HG02623 (cell line): ENCODE data around the gene ARID4B.
"Not testable (repeated sequence)": the region's sequence is repeated elsewhere in the genome, so short reads cannot be mapped to it uniquely, and the experiment has no call there.

Source experiments
- ATAC-seq: cut with Tn5 transposase; IDR thresholded peaks from one replicate; pipeline ENCODE4 v1.9.1; 2021; ENCODE audit warnings: moderate library complexity; ENCODE audit not compliant: unreplicated experiment

The ARID4B gene

DNA sequence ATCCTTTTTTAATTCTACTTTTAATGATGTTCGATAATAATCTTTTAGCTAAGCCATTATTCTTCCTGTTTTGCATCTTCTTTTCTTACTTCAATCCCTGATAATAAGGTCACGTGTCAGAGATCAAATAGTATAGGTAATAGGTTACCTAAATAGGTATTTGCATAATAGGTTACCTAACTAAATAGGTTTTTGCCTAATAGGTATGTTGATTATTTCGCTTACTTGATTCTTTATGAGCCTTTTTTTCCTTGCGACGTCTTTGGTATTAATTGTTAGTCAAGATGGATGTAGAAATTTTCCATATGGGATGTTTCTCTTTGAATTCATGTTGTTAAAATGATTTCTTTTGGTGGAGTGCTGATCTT lies 2.9 kb upstream of the ARID4B start:
- no peak for ATAC-seq

DNA sequence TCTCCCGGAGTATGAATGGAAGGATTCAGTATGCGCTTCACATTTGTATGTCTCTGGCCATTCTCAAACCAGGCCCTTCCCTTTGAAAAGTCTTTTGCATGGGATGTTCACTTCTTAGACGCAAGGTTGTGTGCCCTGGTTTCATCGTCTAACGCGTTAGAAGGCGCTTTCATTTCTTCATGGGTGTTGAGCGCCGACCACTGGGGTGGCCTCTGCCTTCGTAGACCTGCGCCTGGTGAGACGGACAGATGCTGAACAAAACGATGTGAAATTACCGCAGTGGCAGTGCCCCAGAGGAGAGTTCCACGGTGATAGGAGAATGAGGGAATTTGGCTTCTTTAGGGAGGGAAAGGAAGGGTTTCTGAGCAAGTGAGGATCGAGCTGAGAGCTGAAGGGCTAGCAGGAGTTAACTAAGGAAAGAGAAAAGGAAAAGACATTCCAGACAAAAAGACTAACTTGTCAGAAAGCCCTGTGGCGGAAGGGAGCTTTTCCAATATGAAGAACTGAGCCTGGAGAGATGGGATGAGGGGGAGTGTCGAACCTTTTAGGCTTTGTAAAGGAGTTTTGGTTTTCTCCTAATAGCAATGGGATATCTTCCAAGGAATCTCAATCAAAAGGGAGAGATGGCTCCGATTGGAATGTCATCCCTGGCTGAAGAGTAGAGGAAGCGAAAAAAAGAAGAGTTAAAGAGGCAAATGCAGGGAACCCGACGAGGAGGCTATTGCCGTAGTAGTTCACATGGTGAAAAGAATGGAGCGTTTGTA lies 1.3 kb upstream of the ARID4B start:
- no peak for ATAC-seq

DNA sequence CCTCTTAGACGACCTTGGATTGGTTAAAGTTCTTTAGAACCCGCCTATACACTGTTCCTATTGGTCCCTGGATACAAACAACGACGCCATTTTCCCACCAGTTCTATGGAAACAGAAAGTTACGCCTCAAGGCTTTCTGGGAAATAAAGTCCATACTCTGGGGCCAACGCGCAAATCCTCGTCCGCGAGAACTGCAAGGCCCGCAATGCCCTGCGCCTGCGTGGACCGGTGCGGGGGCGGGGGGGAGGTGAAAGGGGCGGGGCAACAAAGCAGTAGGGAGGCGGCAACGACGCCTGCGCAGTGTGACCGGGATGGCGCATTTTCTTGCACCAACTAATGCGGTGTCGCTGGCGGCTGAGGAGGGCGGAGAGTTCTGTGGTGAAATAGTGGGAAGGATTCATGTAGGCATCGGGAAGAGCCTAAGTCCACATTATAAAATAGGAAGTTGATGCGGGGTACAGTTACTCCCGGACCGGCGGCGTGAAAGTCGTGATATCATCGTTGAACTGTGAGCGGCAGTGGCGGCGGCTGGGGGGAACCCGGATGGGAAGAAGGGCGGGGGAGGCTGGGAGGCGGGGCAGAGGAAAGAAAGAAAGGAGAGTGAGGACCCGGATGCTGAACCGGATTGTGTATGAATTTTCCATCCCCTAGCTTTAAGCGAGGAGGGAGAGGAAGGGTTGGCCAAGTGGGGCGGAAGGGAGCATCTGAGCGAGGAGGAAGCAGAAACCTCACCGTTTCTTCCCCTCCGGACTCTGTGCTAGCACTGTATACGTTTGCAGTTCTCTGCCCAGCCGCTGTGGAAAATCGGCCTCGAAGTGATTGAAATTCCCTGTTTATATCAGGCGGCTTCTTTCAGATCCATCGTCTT lies 526 bp upstream of the ARID4B start, which contains the start of gene GGPS1:
TSS of gene GGPS1 (plus strand) at position 300 of the 868 bp plus-strand sequence. CDS start 6,695 bp downstream, outside the sequence.
- peak; percentile 67 for ATAC-seq

DNA sequence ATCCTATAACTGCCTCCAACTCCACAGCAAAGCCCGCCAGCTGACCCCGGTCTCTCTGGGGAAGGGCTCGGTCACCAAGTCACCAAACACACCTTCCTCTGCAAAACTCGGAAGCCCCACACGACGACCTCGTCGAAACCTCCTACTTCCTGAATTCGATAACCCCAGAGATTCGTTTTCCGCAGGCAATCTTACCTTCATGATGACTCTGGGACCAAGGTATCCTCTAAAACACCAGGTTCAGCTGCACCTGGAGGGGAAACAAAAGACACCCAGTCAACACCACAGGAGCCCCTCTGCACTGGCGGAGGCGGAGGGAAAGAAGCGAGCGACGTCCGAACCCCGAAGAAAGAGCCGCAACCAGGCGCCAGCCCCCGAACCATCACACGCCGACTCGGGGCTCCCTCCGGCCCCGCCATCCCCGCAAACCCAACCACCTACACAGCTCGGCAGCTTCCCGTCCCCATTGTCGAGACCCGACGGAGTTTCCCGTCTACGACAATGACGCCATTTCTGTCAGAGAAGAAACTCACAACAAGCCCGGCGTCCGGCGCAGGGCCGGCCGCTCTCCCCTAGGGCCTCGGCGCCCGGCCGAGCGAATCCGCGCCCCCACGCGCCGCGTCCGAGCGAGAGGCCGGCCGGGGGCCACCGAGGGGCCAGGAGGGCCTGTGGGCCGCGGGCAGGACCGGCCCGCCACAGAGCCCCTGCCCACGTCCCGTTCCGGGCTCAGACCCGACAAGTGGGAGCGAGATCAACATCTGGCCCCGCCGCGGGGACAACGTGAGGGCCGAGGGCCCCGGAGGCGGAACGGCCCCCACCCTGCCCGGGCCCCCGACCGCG lies 1.0 kb downstream of the ARID4B start:
- ATAC-seq = no peak

DNA sequence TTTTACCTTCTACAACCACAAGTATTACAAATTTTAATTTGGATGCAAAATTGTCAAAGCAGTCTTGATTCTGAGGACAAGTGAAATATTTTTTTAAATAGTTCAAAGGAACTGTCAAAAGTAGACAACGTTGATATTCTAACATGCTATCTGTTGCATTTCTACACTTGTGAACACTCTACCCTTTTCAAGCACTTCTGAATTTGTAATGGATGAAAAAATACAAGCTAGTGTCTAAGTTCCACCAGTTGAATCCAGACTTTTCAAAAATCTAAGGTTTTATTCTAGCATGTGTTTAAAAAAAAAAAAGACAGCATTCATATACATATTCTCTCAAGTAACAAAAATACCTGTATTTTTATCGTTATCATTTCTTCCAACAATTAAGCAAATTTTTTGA lies 2.1 kb downstream of the ARID4B start:
- no peak for ATAC-seq

DNA sequence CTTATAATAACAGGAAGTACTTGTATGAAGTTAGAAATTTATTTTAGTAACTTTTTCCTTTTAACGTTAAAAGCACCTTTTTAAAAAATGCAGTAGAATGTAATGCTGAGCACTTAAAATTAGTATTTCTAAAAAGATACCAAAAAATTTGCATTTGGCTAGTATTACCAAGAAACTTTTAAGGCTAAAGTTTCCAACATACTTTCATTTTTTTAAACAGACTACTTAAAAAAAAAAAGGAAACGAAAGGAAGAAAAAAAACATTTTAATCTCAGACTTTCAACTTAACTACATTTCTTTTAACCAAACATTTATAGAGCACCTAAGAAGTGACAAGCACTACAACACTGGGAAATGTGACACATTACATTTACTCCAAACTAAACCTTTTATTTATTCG lies 2.8 kb downstream of the ARID4B start:
- no peak for ATAC-seq

DNA sequence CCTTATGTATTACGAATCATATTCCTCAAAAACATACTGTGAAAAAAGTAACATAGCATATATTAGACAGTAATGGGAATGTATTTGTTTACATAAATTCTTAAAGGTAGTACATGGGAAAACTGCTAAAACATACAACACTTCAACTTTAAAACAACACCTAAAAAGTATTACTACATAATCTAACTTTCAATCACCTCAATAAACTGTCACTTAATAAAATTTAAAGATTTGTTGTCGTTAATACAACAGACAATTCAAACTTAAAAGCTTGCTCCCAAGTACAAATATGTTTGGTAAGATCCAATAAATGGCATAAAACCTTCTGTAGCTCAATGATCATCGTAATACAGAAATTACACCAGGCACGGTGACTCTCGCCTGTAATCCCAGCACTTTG lies 3.7 kb downstream of the ARID4B start:
- no peak for ATAC-seq

DNA sequence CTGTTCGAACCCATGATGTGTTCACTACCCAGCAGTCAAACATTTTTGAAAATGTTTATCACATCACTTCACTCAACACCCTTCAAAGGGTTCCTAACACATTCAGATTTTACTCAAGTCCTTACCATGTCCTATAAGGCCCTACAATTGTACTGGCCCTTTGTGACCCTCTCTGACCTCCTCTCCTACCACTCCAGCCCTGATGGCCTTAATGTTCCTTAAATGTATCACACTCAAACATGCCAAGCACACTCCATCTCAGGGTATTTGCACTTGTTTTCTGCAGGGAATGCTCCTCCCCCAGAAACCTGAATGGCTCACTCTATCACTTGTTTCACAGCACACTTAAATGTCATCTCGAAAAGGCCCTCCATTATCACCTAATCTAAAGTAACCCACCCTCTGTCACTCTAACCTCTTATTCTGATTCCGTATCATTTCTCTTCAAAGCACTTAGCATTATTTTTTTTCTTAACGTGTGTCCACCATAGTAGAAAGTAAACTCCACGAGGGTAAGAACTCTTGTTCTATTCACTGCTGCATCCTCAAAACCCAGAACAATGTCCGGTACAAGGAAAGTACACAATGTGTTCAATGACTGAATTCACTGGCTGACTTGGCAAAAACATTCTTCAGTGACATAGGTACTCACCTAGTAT lies 7.3 kb downstream of the ARID4B start:
- no peak for ATAC-seq

DNA sequence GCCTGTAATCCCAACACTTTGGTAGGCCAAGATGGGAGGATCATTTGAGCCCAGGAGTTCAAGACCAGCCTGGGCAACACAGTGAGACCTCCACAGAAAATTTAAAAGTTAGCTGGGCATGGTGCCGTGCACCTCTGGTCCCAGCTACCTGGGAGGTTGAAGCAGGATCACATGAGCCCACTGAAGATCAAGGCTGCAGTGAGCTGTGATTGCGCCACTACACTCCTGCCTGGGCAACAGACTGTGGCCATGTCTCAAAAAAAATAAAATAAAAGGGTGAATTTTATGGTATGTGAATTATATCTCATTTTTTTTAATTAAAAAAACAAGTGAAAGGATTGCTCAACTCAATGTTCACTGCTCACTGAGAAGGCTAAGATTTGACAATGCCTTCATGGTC lies 8.7 kb downstream of the ARID4B start:
- ATAC-seq = no peak

DNA sequence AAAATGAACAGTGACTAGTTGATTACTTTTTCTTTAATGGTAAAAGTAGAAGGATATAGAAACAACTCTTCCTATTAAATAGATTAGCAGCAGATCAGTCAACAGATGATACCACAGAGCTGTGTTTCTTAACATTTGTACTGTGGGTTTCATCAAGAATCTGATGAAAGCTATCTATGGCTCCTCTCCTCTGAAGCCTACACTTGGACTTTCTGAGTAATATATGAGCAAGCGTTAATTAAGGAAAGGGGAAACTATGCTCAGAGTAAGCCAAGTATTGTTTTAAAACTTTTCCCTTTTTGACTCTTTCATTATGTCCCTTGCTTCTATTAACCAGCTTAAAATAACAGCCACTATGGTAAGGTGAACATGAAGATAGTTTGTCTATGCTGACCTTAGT lies 10.8 kb downstream of the ARID4B start:
- ATAC-seq = no peak

DNA sequence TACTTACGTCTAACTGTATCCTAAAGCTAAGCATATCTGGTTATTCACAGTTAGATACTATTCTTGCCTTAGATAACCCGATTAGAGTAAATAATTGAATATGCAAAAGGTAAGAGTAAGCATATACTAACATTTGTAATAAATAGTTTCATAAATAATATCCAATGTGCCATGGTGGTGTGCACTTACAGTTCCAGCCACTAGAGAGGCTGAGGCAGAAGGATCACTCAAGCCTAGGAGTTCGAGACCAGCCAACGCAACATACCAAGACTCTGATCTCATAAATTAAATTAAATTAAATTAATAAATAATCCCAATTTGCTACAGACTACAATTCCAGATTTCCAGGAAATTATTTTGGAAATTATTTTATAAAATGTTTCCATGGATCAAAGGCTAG lies 12.2 kb downstream of the ARID4B start:
- ATAC-seq = no peak

DNA sequence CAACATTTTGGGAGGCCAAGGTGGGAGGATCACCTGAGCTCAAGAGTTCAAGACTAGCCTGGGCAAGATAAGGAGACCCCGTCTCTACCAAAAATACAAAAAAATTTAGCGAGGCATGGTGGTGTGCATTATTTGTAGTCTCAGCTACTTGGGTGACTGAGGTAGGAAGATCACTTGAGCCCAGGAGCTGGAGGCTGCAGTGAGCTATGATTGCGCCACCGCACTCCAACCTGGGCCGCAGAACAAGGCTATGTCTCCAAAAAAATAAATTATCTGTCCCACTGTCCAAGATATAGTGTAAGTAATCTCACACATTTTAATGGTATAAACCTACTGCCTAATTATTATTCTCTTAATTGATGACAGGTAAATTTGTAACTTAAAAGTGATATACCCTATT lies 12.8 kb downstream of the ARID4B start:
- no peak for ATAC-seq

DNA sequence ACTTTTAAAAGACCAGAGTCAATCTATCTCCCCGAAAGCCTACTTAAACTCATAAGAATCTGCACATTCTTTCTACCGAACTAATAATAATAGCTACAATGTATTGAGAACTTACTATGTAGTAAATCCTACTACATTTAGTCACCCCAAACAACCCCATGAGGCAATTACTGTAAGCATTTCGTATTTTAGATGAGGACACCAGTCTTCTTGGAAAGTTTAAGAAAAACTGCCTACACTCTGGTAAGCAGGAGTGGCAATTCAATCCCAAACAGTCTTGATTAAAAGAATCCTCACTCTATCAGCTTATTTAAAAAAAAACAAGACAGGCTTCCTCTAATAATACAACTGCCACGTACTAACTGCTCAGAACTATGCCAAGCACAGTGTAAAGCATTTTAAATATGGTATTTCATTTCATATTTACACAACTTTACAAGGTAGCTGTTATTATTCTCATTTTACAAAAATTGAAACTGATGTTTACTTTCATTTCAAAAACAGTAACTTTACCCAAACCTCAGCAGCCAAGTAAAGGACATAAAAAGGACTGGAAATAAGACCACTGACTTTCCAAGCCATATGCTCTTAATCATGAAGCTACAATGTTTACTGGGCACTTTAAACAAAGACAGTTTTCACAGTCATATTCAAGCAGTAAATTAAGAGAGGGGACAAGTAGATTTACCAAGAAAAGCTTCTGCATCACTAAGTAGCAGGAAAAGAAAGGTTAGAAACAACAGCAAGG lies 13.9 kb downstream of the ARID4B start:
- ATAC-seq = no peak

DNA sequence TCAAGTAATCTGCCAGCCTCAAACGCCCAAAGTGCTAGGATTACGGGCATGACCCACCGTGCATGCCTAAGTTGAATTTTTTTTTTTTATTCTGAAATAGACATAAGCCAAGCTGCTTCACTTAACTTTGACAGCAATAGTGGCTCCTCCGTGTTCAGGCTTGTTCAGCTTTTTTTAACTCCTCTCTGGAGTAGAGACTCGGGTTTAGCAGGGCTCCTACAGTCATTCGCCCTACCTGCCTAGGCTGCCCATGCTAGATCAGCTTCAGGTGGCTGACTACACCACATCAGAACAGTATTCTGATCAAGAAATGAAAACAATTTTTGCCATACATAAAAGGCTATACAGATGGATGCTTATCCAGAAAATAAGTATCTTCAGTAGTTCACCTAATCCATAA lies 14.7 kb downstream of the ARID4B start:
- no peak for ATAC-seq

DNA sequence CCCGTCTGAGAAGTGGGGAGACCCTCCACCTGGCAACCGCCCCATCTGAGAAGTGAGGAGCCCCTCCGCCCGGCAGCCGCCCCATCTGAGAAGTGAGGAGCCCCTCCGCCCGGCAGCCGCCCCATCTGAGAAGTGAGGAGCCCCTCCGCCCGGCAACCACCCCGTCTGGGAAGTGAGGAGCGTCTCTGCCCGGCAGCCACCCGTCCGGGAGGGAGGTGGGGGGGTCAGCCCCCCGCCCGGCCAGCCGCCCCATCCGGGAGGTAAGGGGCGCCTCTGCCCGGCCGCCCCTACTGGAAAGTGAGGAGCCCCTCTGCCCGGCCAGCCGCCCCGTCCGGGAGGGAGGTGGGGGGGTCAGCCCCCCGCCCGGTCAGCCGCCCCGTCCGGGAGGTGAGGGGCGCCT lies 18.8 kb downstream of the ARID4B start:
- ATAC-seq = not testable (repeated sequence)

DNA sequence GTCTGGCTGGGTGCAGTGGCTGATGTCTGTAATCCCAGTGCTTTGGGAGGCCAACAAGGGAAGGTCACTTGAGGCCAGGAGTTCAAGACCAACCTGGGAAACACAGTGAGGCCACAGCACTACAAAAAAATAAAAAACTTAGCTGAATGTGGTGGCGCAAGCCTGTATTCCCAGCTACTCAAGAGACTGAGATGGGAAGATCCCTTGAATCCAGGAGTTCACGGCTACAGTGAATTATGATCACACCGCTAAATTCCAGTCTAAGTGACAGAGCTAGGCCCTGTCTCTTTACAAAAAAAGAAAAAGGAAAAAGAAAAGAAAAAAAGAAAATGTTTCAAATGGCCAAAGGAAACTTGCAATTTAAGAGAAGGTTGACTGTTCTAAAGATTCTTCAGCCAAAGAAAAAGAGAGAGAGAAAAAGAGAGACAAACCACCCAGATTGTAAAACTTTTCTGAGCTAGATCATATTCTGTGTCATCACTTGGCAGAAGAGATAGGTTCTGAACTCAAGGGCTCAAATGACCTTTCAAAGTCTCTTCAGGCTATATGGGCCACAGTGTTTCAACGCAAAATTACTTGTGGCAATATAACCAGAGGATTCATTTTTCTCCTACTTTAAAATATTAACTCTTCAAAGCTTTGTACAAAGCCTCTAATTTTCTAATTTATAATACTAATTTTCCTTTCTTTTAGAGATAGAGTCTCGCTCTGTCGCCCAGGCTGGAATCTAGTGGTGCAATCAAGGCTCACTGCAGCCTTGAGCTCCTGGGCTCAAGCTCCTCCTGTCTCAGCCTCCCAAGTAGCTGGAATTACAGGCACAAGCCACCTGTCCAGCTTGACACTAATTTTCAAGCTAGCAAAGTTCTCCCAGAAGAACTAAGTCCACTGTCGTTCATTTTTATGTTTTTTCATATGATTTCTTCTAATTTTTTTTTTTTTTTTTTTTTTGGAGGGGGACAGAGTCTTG lies 20.5 kb downstream of the ARID4B start:
- no peak for ATAC-seq

DNA sequence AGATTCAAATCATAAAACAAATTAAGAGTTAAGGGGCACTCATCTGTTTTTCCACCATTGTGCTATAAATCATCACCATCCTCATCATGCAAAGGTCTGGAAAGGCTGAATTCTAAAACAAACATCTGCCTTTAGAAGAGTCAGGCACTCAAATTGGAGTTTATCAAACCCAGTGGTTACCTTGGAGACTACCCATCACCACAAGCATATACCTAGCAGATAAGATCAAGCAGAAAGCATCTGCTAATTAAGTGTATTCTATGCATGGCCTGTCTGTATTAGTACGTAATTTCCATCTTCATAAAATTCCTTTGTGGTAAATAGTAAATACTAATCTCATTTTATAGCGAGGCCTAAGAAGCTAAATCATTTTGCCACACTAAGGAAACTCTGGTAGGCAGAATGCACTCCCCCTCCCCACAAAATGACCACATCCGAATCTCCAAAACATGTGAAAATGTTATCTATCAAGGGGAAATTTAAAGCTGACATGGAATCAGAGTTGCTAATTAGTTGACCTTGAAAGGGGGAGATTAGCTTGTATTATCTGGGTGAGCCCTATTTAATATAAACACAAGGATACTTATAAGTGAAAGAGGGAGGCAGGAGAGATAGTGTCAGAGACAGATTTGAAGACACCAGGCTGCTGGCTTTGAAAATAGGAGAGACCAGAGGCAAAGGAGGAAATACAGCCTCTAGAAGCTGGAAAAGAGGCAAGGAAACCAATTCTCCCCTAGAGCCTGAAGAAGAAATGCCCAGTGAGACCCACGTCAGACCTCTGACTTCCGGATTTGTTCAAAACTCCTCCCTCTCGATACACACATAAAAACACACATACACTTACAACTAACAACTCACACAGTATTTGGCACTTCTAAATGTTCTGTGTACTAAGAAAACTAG lies 23.2 kb downstream of the ARID4B start:
- no peak for ATAC-seq

DNA sequence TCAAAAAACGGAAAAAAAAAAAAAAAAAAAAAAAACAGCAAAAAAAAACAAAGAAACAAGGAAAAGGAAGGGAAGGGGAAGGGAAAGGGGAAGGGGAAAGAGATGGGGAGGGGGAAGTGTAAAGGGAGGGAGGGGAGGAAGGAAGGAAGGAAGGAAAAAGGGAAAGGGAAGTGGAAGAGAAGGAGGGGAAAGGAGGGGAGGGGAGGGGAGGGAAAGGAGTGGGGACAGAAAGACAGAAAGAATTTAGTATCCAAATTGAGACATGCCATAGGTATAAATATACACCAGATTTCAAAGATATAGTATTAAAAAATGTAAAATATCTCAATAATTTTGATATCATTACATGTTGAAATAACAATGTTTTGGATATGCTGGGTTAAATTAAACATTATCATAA lies 25.8 kb downstream of the ARID4B start:
- no peak for ATAC-seq
